ENCODE measurements around the gene NDRG2.

DNA sequence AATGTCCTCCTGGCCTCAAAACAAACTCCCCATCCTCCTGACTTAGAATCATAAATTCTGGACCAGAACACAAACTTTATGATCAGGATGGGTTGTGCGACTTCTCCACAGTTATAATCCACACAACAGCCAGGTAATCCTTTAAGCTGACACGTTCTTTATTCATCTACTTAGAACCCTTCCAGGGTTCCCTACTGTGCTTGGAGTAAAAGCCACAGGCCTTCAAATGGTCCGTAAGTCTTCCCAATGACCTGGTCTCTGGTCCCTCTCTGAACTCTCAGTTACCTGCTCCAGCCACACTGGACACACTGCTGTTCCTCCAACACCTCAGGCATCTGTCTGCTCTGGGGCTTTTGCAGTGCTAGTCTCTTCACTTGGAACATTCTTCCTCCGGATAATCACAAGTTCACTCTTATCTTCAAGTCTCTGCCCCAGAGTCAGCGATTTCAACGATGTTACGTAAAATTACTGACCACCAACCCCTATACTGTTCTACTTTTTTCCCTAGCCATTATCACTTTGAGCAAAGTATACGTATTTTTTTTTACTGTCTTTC, 15.6 kb upstream of the NDRG2 start:
- TF ChIP-seq, protein P1, sequence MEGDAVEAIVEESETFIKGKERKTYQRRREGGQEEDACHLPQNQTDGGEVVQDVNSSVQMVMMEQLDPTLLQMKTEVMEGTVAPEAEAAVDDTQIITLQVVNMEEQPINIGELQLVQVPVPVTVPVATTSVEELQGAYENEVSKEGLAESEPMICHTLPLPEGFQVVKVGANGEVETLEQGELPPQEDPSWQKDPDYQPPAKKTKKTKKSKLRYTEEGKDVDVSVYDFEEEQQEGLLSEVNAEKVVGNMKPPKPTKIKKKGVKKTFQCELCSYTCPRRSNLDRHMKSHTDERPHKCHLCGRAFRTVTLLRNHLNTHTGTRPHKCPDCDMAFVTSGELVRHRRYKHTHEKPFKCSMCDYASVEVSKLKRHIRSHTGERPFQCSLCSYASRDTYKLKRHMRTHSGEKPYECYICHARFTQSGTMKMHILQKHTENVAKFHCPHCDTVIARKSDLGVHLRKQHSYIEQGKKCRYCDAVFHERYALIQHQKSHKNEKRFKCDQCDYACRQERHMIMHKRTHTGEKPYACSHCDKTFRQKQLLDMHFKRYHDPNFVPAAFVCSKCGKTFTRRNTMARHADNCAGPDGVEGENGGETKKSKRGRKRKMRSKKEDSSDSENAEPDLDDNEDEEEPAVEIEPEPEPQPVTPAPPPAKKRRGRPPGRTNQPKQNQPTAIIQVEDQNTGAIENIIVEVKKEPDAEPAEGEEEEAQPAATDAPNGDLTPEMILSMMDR (IDR thresholded peaks at IDR 0.05), result no peak
- TF ChIP-seq POLR2A (IDR thresholded peaks at IDR 0.05), result no peak

Data from thyroid gland (tissue), 4 donors.